GM19468 (cell line): ENCODE measurements around the gene ARID3C.

Source experiments
- ATAC-seq: cut with Tn5 transposase; IDR thresholded peaks from one replicate; pipeline ENCODE4 v1.9.1; 2021; ENCODE audit warnings: mild to moderate bottlenecking, moderate library complexity, moderate number of reproducible peaks; ENCODE audit not compliant: unreplicated experiment; ENCODE audit errors: extremely low read depth

ARID3C gene

DNA sequence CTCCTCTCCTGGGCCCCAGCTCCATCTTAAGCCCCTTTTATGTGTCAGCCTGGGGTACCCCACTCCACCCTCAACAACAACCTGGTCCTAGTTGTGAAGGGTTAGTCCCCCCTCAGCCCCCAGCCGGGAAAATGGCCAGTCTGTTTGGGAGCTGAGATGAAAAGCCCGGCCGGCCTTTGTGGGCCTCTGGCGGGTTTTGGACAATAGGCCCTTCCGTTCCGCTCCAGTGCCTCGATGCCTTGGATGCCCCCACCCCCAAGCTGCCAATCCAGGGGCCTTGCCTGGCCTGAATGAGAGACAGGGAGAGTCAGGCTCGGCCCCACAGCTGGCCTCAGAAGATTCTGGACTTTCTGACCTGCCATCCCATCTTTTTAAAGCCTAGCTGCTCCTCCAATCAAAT is 48.5 kb downstream of the ARID3C start:
- no peak for ATAC-seq

DNA sequence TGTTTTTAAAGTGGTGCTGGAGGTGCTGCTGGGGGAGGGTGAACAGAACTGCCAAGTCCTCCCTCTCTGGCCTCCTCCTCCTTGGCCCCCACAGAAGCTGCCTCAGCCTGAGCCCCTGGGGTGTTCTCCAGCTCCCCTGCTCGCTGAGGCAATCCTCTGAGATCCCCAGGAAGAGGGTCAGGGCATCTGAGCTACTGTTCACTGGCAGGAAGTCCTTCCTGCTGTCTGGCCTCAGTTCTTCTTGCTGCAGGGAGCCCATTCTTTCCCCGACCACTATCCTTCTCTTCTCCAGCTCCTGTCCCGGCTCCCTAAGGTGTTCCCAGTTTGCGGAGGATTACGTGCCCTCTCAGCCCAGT is 49.1 kb downstream of the ARID3C start:
- ATAC-seq = no peak

GRCh38 chr9:34579104-34579807 is 49.6 kb downstream of the ARID3C start:
- ATAC-seq = no peak

GRCh38 chr9:34578241-34579103 is 50.4 kb downstream of the ARID3C start:
- no peak for ATAC-seq

DNA sequence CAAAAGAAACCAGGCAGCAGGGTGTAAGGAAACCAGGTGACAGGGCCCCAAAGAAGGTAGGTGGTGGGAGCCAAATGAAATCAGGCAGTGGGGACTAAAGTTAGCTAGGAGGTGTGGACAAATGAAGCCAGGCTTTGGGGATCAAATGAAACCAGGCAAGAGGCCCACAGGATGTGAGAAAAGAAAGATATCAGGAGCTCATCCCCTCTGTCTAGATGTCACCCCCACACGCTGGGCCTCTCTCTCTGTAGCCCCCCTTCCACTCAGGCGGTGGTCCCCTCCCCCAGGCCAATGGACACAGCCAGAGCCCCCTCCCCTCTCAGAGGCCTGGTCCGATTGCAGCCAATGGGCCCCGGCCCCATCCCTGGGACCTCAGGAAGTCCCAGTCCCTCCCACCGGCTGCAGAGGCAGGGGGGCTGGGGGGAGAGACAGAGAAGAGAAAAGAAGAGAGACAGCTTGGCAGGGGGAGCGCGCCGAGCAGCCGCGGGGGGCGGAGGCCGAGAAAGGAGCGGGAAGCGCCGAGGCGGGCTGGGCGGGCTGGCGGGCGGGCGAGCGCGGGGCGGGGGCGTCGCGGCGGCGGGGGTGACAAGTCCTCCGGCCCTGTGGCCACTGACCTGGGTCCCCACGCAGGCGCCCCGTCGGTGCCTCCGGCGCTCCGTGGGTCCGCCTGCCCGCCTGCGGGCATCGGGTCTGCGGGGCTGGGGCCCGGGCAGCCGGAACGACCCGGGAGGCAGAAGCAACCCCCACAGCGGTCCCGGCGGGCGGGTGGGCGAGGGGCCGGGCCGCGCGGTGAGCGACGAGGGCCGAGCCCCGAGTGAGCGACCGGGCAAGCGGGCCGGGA is 51.2 kb downstream of the ARID3C start:
- no peak for ATAC-seq

DNA sequence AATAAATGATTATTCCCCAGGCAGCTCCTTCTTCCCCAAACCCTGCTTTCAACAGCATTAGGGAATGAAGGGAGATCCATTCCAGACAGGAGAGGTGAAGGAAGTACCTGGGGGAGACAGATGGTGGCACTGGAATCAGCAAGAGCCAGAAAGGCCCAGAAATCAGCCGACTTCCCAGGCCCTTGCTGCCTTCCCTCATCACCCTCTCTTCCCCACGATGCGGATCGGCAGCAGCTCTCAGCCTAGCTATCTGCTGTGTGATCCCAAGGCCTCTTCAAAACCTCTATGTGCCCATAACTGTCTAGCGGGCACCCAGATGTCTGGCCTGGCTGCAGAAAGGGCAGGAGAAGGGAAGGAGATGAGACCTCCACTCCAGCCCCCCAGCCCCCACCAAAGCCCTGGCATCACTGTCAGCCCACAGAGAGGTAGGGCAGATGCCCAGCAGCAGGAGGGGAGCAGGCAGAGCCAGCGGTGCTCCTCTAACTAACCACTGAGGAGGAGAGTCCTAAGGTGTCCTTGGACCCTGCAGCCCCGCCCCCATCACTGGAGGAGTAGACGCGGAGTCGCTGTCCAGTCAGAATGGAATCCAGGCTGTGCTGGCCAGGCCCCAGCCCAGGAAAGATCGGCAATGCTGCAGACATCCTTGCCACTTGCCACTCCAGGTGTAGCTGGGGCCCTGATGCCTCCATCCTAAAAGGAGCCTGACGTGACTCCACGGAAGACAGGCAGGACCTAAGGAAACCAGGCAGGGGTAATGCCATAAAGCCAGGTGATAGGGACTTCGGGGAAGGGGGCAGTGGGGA is 52.1 kb downstream of the ARID3C start:
- ATAC-seq = no peak

- no peak for ATAC-seq
Measured at GRCh38 chr9:34575862-34576596, 52.8 kb downstream of the ARID3C start.

DNA sequence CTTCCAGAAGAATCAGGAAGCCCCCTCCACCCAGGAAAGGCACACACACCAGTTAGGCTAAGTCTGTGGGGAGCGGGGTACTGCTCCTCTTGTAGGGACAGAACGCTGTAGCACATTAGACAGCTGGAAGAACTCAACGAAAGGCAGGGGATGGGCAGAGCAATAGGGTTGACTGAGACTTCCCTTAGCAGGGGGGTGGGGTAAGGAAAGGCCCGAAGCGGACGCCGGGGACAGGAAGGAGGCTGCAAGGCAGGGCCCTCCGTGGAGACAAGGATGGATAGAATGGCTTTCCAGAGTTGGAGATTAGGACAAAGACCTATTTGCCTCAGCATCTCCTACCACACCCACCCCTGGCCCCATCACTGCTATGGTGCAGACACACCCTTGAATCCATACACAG is 53.6 kb downstream of the ARID3C start:
- ATAC-seq = no peak

DNA sequence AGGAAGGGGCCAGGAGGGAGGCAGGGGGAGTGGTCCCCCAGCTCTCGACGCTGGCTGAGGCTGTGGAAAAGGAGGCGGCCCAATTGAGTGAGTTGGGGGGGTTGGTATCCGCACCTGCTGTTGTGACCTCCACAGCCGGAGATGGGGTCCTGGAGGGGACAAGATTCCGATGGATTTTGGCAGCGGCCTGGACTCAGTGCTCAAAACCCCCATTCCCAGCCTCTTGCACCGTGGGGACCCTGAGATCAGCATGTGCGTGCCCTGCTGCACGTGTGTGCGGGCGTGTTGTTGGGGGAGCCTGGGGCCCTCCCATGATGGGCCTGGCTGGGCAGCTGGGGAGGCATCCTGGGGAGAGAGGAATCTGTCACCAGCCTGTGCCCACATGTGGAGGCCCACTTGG is 54.3 kb downstream of the ARID3C start:
- no peak for ATAC-seq

- no peak for ATAC-seq
Measured at GRCh38 chr9:34573599-34574325, 55.1 kb downstream of the ARID3C start.

DNA sequence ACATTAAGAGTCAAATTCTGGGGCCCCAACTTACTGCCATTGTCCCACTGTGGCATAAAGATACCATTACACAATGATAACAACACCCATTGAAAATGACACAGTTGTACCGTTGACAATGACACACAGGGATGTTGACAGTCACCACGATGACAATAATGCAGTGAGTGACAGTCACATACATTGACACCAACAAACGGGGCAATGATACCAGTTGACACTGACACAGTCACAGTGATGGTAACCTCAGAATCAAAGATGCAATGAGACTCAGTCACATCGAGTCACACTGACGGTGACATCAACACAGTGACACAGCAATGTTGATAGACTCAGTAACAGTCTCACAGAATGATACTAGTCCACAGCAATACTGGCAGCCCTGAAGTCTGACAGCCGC is 56.2 kb downstream of the ARID3C start:
- ATAC-seq = no peak

DNA sequence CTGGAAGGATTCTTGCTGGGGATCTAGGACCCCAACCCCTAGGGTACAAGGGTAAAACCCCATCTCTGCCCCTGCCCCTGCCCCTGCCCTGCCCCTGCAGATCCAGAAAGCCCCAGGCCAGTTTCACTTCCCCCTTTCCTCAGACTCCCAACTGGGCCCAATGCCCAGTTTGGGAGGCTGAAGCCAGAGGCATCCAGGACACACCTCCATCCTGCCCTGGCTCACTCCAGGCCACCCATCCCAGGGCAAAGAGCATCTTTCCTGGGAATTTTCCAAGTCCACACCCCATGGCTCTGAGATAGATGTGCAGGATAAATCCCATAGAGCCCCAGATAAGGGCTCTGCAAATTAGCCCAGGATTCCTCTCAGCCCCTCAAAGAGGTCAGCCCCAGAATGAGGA is 56.8 kb downstream of the ARID3C start:
- no peak for ATAC-seq

DNA sequence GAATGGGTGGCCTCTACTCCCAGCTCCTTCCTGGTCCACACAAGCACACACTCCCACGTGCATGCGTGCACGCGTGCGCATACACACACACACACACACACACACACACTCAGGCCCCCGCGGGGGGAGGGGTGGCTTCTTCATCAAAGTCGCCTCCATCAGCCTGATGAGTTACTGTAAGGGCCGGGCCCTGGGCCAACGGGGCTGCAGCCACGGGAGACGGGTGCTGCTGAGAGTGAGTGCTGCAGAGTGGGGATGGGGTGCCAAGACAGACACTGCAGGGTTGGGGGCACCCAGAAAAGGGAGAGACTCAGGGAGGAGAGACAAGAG is 57.4 kb downstream of the ARID3C start:
- ATAC-seq = no peak
